Stomach (tissue), 4 donors: ENCODE results near the gene OPN1SW.

Experiments
- EP300 ChIP-seq: sonication (generic); formaldehyde crosslinking; IDR thresholded peaks from one replicate; pipeline ENCODE4 v1.6.1; 2017; ENCODE audit warnings: antibody characterized with exemption
- POLR2A ChIP-seq, 4 donors: fragments of 450-650 bp; IDR thresholded peaks; one replicate each; pipeline ENCODE4 v1.6.1; 2016; ENCODE audit warnings: antibody characterized with exemption in 4 of 4, control low read depth in 2 of 4, mild to moderate bottlenecking in 1 of 4, moderate library complexity in 1 of 4
- POLR2AphosphoS5 ChIP-seq, 3 donors: sonication (generic); formaldehyde crosslinking; IDR thresholded peaks; one replicate each; pipeline ENCODE4 v1.6.1; 2016; ENCODE audit warnings: antibody characterized with exemption in 3 of 3
- TF ChIP-seq, protein P1 (sequence below), 7 experiments: fragments of 450-650 bp in 4 of 7; fragments of 200-600 bp in 3 of 7; sonication (generic) in 3 of 7; IDR thresholded peaks; one replicate each; pipeline ENCODE4 v1.5.1; 2016 to 2019; ENCODE audit warnings: antibody characterized with exemption in 7 of 7, control low read depth in 2 of 7, mild to moderate bottlenecking in 1 of 7

DNA sequence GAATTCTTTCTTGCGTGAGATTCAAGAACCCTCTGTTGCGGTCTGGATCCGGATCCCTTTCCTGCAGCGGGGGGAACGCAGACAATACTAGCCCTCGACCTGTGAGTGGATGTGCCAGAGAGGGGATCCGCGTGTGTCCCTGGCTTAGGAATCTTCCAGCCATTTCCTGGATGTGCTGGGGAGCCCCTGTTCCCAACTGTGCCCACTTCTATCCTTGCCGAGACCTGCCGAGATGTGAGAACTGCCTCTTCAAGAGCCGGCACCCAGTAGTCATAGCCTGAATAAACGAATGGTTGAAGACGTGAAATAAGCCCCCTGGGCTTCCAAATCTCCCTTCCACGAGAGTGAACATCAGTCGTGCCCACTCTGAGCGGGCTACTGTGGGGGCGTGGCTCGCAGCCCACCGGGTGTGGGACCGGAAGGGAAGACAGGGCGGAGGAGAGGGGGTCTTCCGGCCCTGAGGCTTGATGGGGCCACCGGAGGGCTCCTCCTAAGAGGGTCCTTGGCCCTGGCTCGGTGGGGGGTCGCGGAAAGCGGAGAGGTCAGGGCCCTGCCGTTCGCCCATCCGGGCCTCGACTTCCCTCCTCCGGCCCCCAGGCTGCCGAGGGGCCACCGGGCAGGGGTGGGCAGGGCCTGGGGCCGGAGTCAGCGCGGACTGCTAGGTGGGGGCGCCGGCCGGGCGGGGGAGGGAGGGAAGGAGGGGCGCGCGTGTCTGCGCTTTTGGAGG, 14.9 kb upstream of the OPN1SW start:
- TF ChIP-seq POLR2A (IDR thresholded peaks at IDR 0.05) (no peak), EP300 (no peak), POLR2AphosphoS5 (IDR thresholded peaks at IDR 0.05) (no peak)
- TF ChIP-seq, protein P1, sequence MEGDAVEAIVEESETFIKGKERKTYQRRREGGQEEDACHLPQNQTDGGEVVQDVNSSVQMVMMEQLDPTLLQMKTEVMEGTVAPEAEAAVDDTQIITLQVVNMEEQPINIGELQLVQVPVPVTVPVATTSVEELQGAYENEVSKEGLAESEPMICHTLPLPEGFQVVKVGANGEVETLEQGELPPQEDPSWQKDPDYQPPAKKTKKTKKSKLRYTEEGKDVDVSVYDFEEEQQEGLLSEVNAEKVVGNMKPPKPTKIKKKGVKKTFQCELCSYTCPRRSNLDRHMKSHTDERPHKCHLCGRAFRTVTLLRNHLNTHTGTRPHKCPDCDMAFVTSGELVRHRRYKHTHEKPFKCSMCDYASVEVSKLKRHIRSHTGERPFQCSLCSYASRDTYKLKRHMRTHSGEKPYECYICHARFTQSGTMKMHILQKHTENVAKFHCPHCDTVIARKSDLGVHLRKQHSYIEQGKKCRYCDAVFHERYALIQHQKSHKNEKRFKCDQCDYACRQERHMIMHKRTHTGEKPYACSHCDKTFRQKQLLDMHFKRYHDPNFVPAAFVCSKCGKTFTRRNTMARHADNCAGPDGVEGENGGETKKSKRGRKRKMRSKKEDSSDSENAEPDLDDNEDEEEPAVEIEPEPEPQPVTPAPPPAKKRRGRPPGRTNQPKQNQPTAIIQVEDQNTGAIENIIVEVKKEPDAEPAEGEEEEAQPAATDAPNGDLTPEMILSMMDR (IDR thresholded peaks at IDR 0.05), result no peak
